NCI-H2081 treated with DMSO at 0.1 percent for 48 hours (cell line): Measurements from ENCODE around the gene RFXAP.

ENCODE experiments used
- DNase-seq: peaks from one replicate; lab custom pipeline; 2025; lab: John Stamatoyannopoulos, UW

The RFXAP gene

GRCh38 chr13:36866232-36866631 lies 47.2 kb downstream of the RFXAP start:
- DNase-seq = no peak

GRCh38 chr13:36870050-36870692 lies 51.1 kb downstream of the RFXAP start:
- no peak for DNase-seq

GRCh38 chr13:36872621-36873020 lies 53.6 kb downstream of the RFXAP start:
- DNase-seq = no peak

- no peak for DNase-seq
These were observed 56.4 kb downstream of the RFXAP start for GRCh38 chr13:36875431-36875830.

GRCh38 chr13:36875961-36876360 lies 56.9 kb downstream of the RFXAP start:
- no peak for DNase-seq
